HG03565 (cell line): ENCODE measurements around the gene CHKA.
"Not testable (repeated sequence)": the region's sequence is repeated elsewhere in the genome, so short reads cannot be mapped to it uniquely, and the experiment has no call there.

Experiments used
- ATAC-seq: cut with Tn5 transposase; IDR thresholded peaks from one replicate; pipeline ENCODE4 v1.9.1; 2021; ENCODE audit warnings: mild to moderate bottlenecking, moderate library complexity; ENCODE audit not compliant: unreplicated experiment

The CHKA gene

GRCh38 chr11:68116974-68117373 is 4.2 kb downstream of the CHKA start:
- no peak for ATAC-seq

GRCh38 chr11:68116126-68116525 is 5.1 kb downstream of the CHKA start:
- no peak for ATAC-seq

DNA sequence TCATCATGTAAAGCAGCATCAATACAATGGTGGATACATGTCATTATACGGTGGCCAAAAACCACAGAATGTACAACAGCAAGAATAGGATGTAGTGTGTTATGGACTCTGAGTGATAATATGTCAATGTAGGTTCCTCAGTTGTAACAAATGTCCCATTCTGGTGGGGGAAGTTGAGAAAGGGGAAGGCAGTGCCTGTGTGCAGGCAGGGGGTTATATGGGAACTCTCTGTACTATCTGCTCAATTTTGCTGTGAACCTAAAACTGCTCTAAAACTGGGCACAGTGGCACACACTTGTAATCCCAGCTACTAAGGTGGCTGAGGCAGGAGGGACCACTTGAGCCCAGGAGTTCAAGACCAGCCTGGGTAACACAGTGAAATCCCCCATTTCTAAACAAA is 5.9 kb downstream of the CHKA start:
- ATAC-seq, result no peak

DNA sequence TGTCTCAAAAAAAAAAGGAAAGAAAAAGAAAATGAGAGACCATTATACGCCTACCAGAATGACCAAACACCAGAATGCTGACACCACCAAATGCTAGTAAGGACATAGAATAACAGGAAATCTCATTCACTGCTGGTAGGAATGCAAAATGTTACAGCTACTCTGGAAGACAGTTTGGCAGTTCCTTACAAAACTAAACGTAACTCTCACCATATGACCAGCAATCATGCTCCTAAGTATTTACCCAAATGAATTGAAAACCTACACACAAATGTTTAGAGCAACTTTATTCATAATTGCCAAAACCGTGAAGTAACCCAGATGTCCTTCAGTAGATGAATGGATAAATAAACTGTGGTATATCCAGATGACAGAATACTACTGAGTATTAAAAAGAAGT is 7.2 kb downstream of the CHKA start:
- no peak for ATAC-seq

GRCh38 chr11:68107689-68108088 is 13.5 kb downstream of the CHKA start:
- ATAC-seq, result no peak

- ATAC-seq, result no peak
Observed at GRCh38 chr11:68106165-68106940, 14.8 kb downstream of the CHKA start.

DNA sequence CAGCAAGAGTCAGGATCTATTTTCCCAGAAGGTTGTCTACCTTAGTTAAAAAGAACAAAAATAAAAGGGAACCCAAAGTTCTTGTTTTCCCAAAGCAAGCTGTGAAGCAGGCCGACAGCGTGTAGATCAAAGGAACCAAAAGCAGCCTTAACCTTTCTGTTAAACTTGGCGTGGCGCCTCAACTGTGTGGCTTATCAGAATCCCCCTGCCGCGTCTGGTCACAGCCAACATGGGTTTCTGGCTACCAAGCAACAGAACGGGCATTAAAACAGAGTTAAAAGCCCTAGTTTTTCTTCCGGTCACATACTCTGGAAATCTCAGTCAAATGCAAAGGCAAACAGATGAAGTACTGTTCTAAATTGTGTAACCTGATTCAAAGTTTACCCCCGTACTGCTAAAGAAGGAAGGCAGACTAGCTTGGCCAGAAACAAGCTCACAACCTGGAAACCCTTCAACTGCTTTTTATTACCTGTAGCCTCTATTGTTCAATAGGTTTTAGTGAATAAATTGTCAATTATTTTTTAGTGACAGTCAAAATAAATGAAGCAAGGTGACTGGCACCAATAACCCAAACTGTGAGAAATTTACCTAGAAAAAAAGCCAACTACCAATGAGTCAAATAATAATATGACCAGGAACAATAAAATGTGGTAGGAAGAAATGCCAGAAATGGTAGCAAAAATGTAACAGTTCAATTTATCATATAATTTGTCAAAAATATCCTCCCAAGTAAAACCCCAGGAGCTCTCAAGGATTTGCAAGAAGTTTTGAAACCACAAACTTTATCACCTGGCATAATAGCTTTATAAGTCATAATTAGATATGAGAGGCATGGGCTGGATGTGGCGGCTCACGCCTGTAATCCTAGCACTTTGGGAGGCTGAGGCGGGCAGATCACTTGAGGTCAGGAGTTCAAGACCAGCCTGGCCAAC is 21.4 kb downstream of the CHKA start:
- ATAC-seq, result no peak

- ATAC-seq, result no peak
Observed at GRCh38 chr11:68099057-68099456, 22.1 kb downstream of the CHKA start.

DNA sequence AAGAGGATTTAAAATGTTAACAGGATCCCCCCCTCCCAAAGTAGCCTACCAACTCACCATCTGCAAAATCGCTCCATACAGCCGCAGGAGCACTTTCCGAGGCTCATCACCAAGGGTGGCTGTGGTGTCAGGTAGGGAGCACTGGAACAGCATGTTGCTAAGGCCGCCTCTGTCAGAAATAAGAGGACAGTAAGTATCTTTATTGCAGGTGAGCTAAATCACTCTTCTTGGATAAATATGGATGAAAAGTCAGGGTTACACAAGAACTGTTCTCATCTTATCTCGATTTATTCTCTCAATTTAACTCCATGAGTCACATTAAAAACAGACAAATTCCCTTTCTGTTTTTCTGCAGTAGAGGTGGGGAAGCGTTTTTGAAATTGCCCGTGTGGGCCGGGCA is 24.2 kb downstream of the CHKA start:
- ATAC-seq, result no peak

- no peak for ATAC-seq
Observed at GRCh38 chr11:68093565-68093964, 27.6 kb downstream of the CHKA start.

DNA sequence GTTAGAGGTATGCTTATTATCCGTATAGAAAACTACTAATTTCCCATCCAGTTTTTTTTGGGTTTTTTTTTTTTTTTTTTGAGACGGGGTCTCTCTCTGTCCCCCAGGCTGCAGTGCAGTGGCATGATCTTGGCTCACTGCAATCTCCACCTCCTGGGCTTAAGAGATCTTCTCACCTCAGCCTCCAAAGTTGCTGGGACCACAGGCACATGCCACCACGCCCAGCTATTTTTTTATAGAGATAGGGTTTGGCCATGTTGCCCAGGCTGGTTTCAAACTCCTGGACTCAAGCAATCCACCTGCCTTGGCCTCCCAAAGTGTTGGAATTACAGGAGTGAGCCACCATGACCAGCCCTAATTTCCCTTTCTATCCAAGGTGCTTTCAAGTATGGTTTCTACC is 28.2 kb downstream of the CHKA start:
- not testable (repeated sequence) for ATAC-seq

DNA sequence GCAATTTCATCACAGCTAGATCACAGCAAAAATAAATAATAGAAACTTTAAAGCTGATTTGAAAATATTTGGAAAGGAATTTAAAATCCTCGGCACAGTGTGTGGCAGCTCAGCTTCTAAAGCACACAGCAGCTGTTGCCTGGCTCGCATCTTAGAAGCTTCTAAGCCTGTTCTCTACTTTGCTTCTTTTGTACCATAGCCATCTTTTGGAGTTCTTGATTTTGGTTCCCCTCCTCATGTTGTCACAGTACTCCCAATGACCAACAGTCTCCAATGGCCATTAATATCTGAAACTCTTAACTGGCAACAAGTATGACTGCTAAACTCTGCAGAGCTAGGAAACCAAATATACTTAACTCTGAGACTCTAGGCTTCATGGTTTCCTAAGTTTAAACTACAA is 28.8 kb downstream of the CHKA start:
- ATAC-seq, result no peak

- ATAC-seq, result no peak
Observed at GRCh38 chr11:68090706-68091105, 30.5 kb downstream of the CHKA start.

- no peak for ATAC-seq
Observed at GRCh38 chr11:68090287-68090686, 30.9 kb downstream of the CHKA start.

- ATAC-seq, result no peak
Observed at GRCh38 chr11:68089679-68090078, 31.5 kb downstream of the CHKA start.

- no peak for ATAC-seq
Observed at GRCh38 chr11:68083517-68083916, 37.7 kb downstream of the CHKA start.

GRCh38 chr11:68082481-68082880 is 38.7 kb downstream of the CHKA start:
- no peak for ATAC-seq

DNA sequence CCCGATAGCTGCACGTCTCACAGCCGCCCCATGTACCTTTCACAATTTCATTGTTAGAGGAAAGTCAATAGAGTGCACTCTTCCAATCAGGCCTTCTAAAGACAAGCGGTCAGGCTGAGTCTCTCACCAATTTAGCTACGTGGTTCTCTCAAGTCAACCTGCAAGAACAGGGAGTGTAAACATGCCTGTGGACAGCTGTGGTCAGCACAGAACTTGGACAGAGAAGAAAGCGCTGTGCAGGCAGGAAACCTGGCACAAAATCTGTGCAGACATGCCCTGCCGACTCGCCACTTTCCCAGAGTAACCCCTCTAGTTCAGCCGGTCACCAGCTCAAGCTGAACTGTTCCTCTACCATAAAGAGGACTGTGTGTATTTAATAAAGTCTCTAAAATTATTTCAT is 39.5 kb downstream of the CHKA start:
- no peak for ATAC-seq

GRCh38 chr11:68080860-68081259 is 40.3 kb downstream of the CHKA start:
- no peak for ATAC-seq

GRCh38 chr11:68077617-68078582 is 43.3 kb downstream of the CHKA start:
- no peak for ATAC-seq
